AG04449 (cell line): Measurements from ENCODE around the gene PMPCB.

Experiments used
- CTCF ChIA-PET: fragments of 350-600 bp; formaldehyde crosslinking; extraction: SDS; loops from one replicate; lab custom pipeline; 2021; ENCODE audit warnings: antibody characterized with exemption; lab: Yijun Ruan, JAX
- POLR2A ChIA-PET: fragments of 400-600, 350-600 bp; formaldehyde crosslinking; extraction: SDS; loops from one replicate; lab custom pipeline; 2020; ENCODE audit warnings: antibody characterized with exemption, inconsistent platforms; lab: Yijun Ruan, JAX
- DNase-seq: peaks from one replicate; pipeline ENCODE4 v3.0.0-alpha.2; 2010; ENCODE audit warnings: low read depth, low spot score
- H3K4me3 ChIP-seq: 2 replicates; pipeline ENCODE4 v1.5.1; 2011; ENCODE audit warnings: low read depth, mild to moderate bottlenecking, control low read depth, low read length
- CTCF ChIP-seq: IDR thresholded peaks from one replicate; pipeline ENCODE4 v1.5.1; 2011; ENCODE audit warnings: mild to moderate bottlenecking, moderate library complexity, low read length, control low read depth, inconsistent platforms; ENCODE audit not compliant: insufficient read depth; ENCODE audit errors: missing control alignments

PMPCB gene

GRCh38 chr7:103347507-103348267 lies 50.5 kb downstream of the PMPCB start, which contains the start of gene PSMC2:
PSMC2 (plus strand) TSS chr7:103347643; CDS start chr7:103347712, 69 bp downstream.
- POLR2A ChIA-PET, result no interaction called here
- CTCF ChIA-PET, result interaction anchor here (1.2 kb wide), 1 partner anchor 50 kb away, joined by 4 read pairs; the partner anchor contains the start of gene PMPCB
- peak; percentile 72 for DNase-seq
- TF ChIP-seq CTCF, result no peak
- peak within 1 kb of the TSS; percentile 96 for H3K4me3 ChIP-seq

GRCh38 chr7:103348452-103348851 lies 51.2 kb downstream of the PMPCB start:
- TF ChIP-seq CTCF, result no peak
- POLR2A ChIA-PET, result no interaction called here
- CTCF ChIA-PET, result interaction anchor here (1.2 kb wide), 1 partner anchor 51 kb away, joined by 4 read pairs; the partner anchor contains the start of gene PMPCB
- DNase-seq, result no peak
- peak overlapping the region; percentile 96 for H3K4me3 ChIP-seq

- POLR2A ChIA-PET, result no interaction called here
- TF ChIP-seq CTCF, result no peak
- CTCF ChIA-PET, result interaction anchor here (1.0 kb wide), 1 partner anchor 52 kb away, joined by 3 read pairs; no protein-coding TSS in a partner anchor
- DNase-seq, result no peak
- peak overlapping the region; percentile 96 for H3K4me3 ChIP-seq
Observed at GRCh38 chr7:103348959-103349358, 51.7 kb downstream of the PMPCB start.

GRCh38 chr7:103349805-103350204 lies 52.6 kb downstream of the PMPCB start:
- no peak overlapping the region for H3K4me3 ChIP-seq
- TF ChIP-seq CTCF, result no peak
- CTCF ChIA-PET, result interaction anchor here (1.0 kb wide), 1 partner anchor 53 kb away, joined by 3 read pairs; no protein-coding TSS in a partner anchor
- DNase-seq, result no peak
- POLR2A ChIA-PET, result no interaction called here
